Measurements from ENCODE around the gene KIF16B.

GRCh38 chr20:16387666-16388065 lies 185.6 kb downstream of the KIF16B start:
- TF ChIP-seq GATA2 (IDR thresholded peaks at IDR 0.05; ENCODE audit: low read depth, low read length) (no peak), GATA3 (IDR thresholded peaks at IDR 0.05; ENCODE audit: low read depth, low read length) (no peak)
